OCI-LY7 (cell line): Measurements from ENCODE around the gene MARVELD2. TPM values are rescaled to one million over a fixed set of nuclear protein-coding genes. Genes with fewer than 3 reads are reported as not detected.

Source experiments
- BruUV-seq: library from RNA; stranded (reverse); fragments of 400-500 nt; replicated peaks from 2 replicates; lab custom pipeline; 2021; lab: Mats Ljungman, UMichigan
- CTCF ChIA-PET: fragments of 300-600 bp; sonication (Branson Sonifier 250); formaldehyde crosslinking; loops from one replicate; lab custom pipeline; 2022; ENCODE audit warnings: antibody characterized with exemption; ENCODE audit not compliant: unreplicated experiment; lab: Charles Lee
- POLR2A ChIA-PET: fragments of 300-600 bp; sonication (Branson Sonifier 250); formaldehyde crosslinking; loops from one replicate; lab custom pipeline; 2022; ENCODE audit warnings: antibody characterized with exemption; lab: Charles Lee
- DNase-seq: peaks from one replicate; pipeline ENCODE4 v3.0.0-alpha.2; 2015; ENCODE audit warnings: low spot score
- H2AFZ ChIP-seq: fragments of 200-600 bp; sonication (generic), shearing (Covaris generic); 2 replicates; pipeline ENCODE4 v1.6.1; 2014; ENCODE audit warnings: mild to moderate bottlenecking, antibody characterized with exemption, low read length, moderate library complexity
- H3K27ac ChIP-seq: fragments of 200-600 bp; sonication (generic); 2 replicates; pipeline ENCODE4 v1.5.1; 2014; ENCODE audit warnings: mixed run types, low read depth, mild to moderate bottlenecking, moderate library complexity, low read length, inconsistent platforms; ENCODE audit not compliant: poor library complexity, severe bottlenecking
- H3K36me3 ChIP-seq: fragments of 200-600 bp; sonication (generic); 2 replicates; pipeline ENCODE4 v1.6.1; 2014; ENCODE audit warnings: mild to moderate bottlenecking, antibody characterized with exemption, low read length, moderate library complexity, mixed read lengths; ENCODE audit not compliant: insufficient read depth
- H3K4me1 ChIP-seq: fragments of 200-600 bp; sonication (generic); 2 replicates; pipeline ENCODE4 v1.5.1; 2014; ENCODE audit warnings: mild to moderate bottlenecking, low read length; ENCODE audit not compliant: insufficient read depth, poor library complexity, severe bottlenecking
- H3K4me2 ChIP-seq: fragments of 200-600 bp; sonication (generic); 2 replicates; pipeline ENCODE4 v1.6.1; 2014; ENCODE audit warnings: mild to moderate bottlenecking, low read length
- H3K4me3 ChIP-seq: fragments of 200-600 bp; sonication (generic); 2 replicates; pipeline ENCODE4 v1.5.1; 2014; ENCODE audit warnings: mild to moderate bottlenecking, low read depth, low read length; ENCODE audit not compliant: poor library complexity, severe bottlenecking
- H3K79me2 ChIP-seq: fragments of 200-600 bp; sonication (generic); 2 replicates; pipeline ENCODE4 v1.6.1; 2016; ENCODE audit warnings: low read depth, mild to moderate bottlenecking, low read length, moderate library complexity, mixed read lengths; ENCODE audit not compliant: insufficient read depth
- H3K9me2 ChIP-seq: fragments of 200-600 bp; sonication (generic); 2 replicates; pipeline ENCODE4 v1.6.1; 2016; ENCODE audit warnings: mild to moderate bottlenecking, low read length, mixed read lengths; ENCODE audit not compliant: insufficient read depth
- H3K9me3 ChIP-seq: fragments of 200-600 bp; sonication (generic); 2 replicates; pipeline ENCODE4 v1.6.1; 2014; ENCODE audit warnings: mild to moderate bottlenecking, mixed run types, low read length, mixed read lengths
- H4K20me1 ChIP-seq: fragments of 200-600 bp; sonication (generic); 2 replicates; pipeline ENCODE4 v1.6.1; 2014; ENCODE audit warnings: mild to moderate bottlenecking, antibody characterized with exemption, low read length, moderate library complexity, mixed read lengths; ENCODE audit not compliant: insufficient read depth
- CTCF ChIP-seq: fragments of 200-600 bp; sonication (generic); conservative IDR thresholded peaks from 2 replicates; pipeline ENCODE4 v1.5.1; 2014; ENCODE audit warnings: mild to moderate bottlenecking, antibody characterized with exemption, low read length, moderate library complexity, mixed read lengths
- EZH2phosphoT487 ChIP-seq: fragments of 200-600 bp; sonication (generic); IDR thresholded peaks from 2 replicates; pipeline ENCODE4 v1.6.1; 2018; ENCODE audit warnings: low read depth, borderline replicate concordance, mild to moderate bottlenecking, mixed run types, antibody characterized with exemption, low read length, moderate library complexity, mixed read lengths
- intact Hi-C: fragments of 100-400 bp; cut with micrococcal nuclease; formaldehyde crosslinking; loops from one replicate; pipeline ENCODE4 v1.10.0; 2022; ENCODE audit not compliant: unreplicated experiment
- total RNA-seq, 2 experiments: library from RNA; depleted of rRNA in 1 of 2; stranded (reverse); fragments of >200 nt in 1 of 2; shearing (Covaris generic) in 1 of 2; gene quantifications; 2 replicates each; pipeline ENCODE4 v1.2.3, GENCODE V29; 2014 to 2022

The MARVELD2 gene
- total RNA-seq, 2 experiments from 2014 or later: 0.57 to 1.2 TPM

GRCh38 chr5:69404659-69405330, 10.1 kb upstream of the MARVELD2 start:
- DNase-seq: no peak
- no peak overlapping the region for H3K4me2 ChIP-seq
- H3K36me3 ChIP-seq: peaks cover 88% of the 10 kb centered on the region
- no peak overlapping the region for H3K27ac ChIP-seq
- H2AFZ ChIP-seq: no peak overlapping the region
- POLR2A ChIA-PET: interaction anchor here (2.0 kb wide), 1 partner anchor 11 kb away, joined by 6 read pairs; no protein-coding TSS in a partner anchor
- H3K4me3 ChIP-seq: no peak overlapping the region
- H3K79me2 ChIP-seq: no peaks in the 10 kb centered on the region
- no peaks in the 10 kb centered on the region for H4K20me1 ChIP-seq
- H3K9me3 ChIP-seq: no peaks in the 10 kb centered on the region
- intact Hi-C loops: loop anchor here (10.0 kb wide), 1 partner anchor 140 kb away; no protein-coding TSS in a partner anchor
- no peaks in the 10 kb centered on the region for H3K9me2 ChIP-seq
- H3K4me1 ChIP-seq: no peaks in the 10 kb centered on the region
- TF ChIP-seq EZH2phosphoT487: no peak
- no peak for TF ChIP-seq CTCF
- BruUV-seq: no TSS peak
- CTCF ChIA-PET: no interaction called here

- BruUV-seq: no TSS peak
- Histone ChIP-seq H3K27ac (no peak overlapping the region), H3K9me2 (no peaks in the 10 kb centered on the region), H3K4me3 (no peak overlapping the region), H3K4me1 (no peaks in the 10 kb centered on the region), H3K4me2 (peak overlapping the region; percentile 22; the same call in 1 of the 2 replicates), H3K79me2 (no peaks in the 10 kb centered on the region), H3K36me3 (peaks cover 73% of the 10 kb centered on the region), H3K9me3 (no peaks in the 10 kb centered on the region), H2AFZ (no peak overlapping the region), H4K20me1 (no peaks in the 10 kb centered on the region)
- intact Hi-C loops: no loop called here
- ChIA-PET CTCF (no interaction called here), POLR2A (no interaction called here)
- TF ChIP-seq CTCF: no peak
- TF ChIP-seq EZH2phosphoT487: no peak
- no peak for DNase-seq
Observed at GRCh38 chr5:69415584-69415958, 655 bp downstream of the MARVELD2 start.

- Histone ChIP-seq H3K4me3 (no peak overlapping the region), H3K4me1 (no peaks in the 10 kb centered on the region), H3K27ac (no peak overlapping the region), H3K79me2 (no peaks in the 10 kb centered on the region), H3K9me2 (no peaks in the 10 kb centered on the region), H4K20me1 (no peaks in the 10 kb centered on the region), H3K36me3 (peaks cover 70% of the 10 kb centered on the region), H3K9me3 (no peaks in the 10 kb centered on the region), H3K4me2 (no peak overlapping the region; the same call in 1 of the 2 replicates), H2AFZ (no peak overlapping the region)
- POLR2A ChIA-PET: no interaction called here
- BruUV-seq: no TSS peak
- no peak for DNase-seq
- CTCF ChIA-PET: no interaction called here
- intact Hi-C loops: no loop called here
- TF ChIP-seq EZH2phosphoT487 (no peak), CTCF (no peak)
Observed at GRCh38 chr5:69416180-69416579, 1.3 kb downstream of the MARVELD2 start.
